ENCODE results near the gene COL19A1. TPM values are rescaled to one million over a fixed set of nuclear protein-coding genes. Genes with fewer than 3 reads are reported as not detected.

The COL19A1 gene
- total and polyA plus RNA-seq, 9 of the 15 experiments (the other 6 are each of a cell fraction or from before 2014, with no cell fraction given), result not detected

- TF ChIP-seq TFAM (CRISPR knock-in tag; conservative IDR thresholded peaks at IDR 0.05), result no peak
- TF ChIP-seq MCM2 (IDR thresholded peaks at IDR 0.05; ENCODE audit: low read depth), result no peak
- TF ChIP-seq HMG20B (CRISPR knock-in tag; IDR thresholded peaks at IDR 0.05), result no peak
- TF ChIP-seq ZNF707 (CRISPR knock-in tag; conservative IDR thresholded peaks at IDR 0.05), result no peak
These were observed 76.1 kb downstream of the COL19A1 start (continued) for GRCh38 chr6:69942485-69942884.

DNA sequence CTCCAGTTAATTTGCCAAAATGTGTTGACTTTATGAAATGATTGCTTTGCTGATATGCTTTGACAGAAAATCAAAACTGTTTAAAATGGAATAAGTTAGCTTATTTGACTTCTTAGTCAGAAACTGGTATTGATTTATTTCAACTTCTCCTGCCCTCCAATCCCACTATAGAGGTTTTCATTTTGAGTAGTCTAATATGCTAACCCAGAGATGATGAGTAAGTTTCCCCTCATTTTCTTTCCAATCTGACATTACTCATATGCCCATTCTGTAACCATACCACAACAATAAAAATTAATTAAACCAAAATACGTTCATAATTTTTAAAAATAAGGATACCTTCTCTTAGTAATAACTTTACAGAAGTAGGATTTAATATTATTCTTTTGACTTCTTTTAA lies 78.8 kb downstream of the COL19A1 start:
- 0% methylated on average over 1 of the region's 1 CpG for WGBS (ENCODE audit: insufficient coverage, low coverage, missing lambda C conversion rate)
- H3K4me1 ChIP-seq (replicated peaks in 1 of 2; ENCODE audit: control insufficient read depth in 2 of 2, insufficient read depth in 2 of 2, low read length in 2 of 2), result no peaks in the 10 kb centered on the region
- ChIA-PET POLR2A (no interaction called here), CTCF (ENCODE audit: low intra/inter-chr PET ratio) (no interaction called here)
- H3K9me3 ChIP-seq (replicated peaks; ENCODE audit: control insufficient read depth, insufficient read depth, low read depth, low read length), result no peaks in the 10 kb centered on the region
- no peak overlapping the region for H3K4me3 ChIP-seq
- FAIRE-seq (no peak), DNase-seq (ENCODE audit: extremely low read depth in 1 of 4, low spot score in 3 of 4) (no peak), ATAC-seq (no peak)
- in situ Hi-C loops (cut with MboI) (no loop called here), intact Hi-C loops (cut with micrococcal nuclease) (no loop called here)
- no peaks in the 10 kb centered on the region for H4K20me1 ChIP-seq (replicated peaks; ENCODE audit: control insufficient read depth, insufficient read depth, low read length)
- H3K9me1 ChIP-seq (ENCODE audit: control insufficient read depth, insufficient read depth, low read length), result no peaks in the 10 kb centered on the region
- no TSS peak for BruUV-seq (replicated peaks)
- no peak overlapping the region for H3K4me2 ChIP-seq (ENCODE audit: insufficient read depth, low read length)
- H3K36me3 ChIP-seq (ENCODE audit: control insufficient read depth, insufficient read depth, low read length), result no peaks in the 10 kb centered on the region
- H3K9ac ChIP-seq (ENCODE audit: insufficient read depth in 1 of 2, low read depth in 2 of 2, low read length in 2 of 2), result no peak overlapping the region
- no peak overlapping the region for H3K27ac ChIP-seq (ENCODE audit: extremely low read depth, low read depth, low read length)
- H2AFZ ChIP-seq (ENCODE audit: low read depth, low read length), result no peak overlapping the region
- no peaks in the 10 kb centered on the region for H3K79me2 ChIP-seq (ENCODE audit: control insufficient read depth, insufficient read depth, low read length)
- H3K27me3 ChIP-seq (ENCODE audit: control insufficient read depth in 2 of 2, insufficient read depth in 2 of 2, low read length in 2 of 2), result no peaks in the 10 kb centered on the region
- TF ChIP-seq, protein P1, sequence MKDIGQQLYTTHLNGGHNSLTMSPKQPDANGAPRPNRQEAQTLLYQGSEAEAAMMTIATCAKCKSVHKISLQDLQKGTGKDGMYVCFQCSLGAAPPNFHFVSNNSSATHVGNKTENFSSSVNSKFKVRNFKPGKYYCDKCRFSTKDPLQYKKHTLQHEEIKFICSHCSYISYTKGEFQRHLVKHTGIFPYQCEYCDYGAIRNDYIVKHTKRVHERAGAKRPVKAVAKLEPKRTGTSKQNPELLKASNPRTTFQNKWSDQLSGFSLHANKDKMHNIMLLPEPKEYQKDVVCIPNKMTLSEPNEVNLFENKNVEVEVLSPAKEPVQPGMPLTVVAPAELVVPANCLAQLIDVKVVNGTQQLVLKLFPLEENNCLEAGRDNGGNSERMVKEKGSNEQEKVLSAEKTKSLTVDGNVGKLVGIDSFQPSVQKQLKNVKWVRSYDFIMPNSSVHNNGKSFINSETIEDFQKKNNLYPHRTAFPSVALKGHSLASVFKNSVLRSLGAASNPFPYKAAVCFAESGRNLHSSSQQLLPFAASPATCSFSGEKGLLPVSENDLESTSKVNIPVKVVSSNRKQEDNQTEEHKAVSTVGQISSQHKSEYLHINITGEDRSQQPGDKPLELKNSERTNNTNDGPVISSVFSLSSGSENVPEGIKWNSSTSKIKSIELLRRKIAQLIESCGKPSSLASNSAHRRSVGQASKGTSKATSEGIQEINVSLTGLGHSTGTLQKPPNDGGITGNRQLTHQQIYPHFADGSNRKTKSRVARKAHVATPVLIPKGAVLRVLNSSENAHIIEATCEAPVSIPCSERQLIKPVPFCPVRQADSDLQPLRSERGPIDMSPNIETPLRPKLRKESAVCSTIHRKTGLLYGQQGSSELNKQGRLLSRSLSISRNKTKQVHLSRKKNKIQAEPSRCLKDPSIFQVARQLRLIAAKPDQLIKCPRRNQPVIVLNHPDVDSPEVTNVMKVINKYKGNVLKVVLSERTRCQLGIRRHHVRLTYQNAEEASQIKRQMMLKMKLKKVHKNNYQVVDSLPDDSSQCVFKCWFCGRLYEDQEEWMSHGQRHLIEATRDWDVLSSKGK (CRISPR knock-in tag; IDR thresholded peaks at IDR 0.05), result no peak
- no peak for TF ChIP-seq GABPA (tag; conservative IDR thresholded peaks at IDR 0.05; ENCODE audit: low read depth)
- no peak for TF ChIP-seq RBM15 (IDR thresholded peaks at IDR 0.05; ENCODE audit: insufficient read depth, low read length)
- no peak for TF ChIP-seq SREBF2 (CRISPR knock-in tag; IDR thresholded peaks at IDR 0.05)
- TF ChIP-seq ADNP (tag; IDR thresholded peaks at IDR 0.05), result no peak
- TF ChIP-seq MCM5 (IDR thresholded peaks at IDR 0.05; ENCODE audit: low read depth), result no peak
- no peak for TF ChIP-seq CUX1 (CRISPR knock-in tag; IDR thresholded peaks at IDR 0.05)
- no peak for TF ChIP-seq CBFB (CRISPR knock-in tag; IDR thresholded peaks at IDR 0.05)
- no peak for TF ChIP-seq RBFOX2 (IDR thresholded peaks at IDR 0.05; ENCODE audit: low read depth, low read length)
